B cell (primary cell): ENCODE measurements around the gene RTN4RL2.

Experiments used
- EZH2 ChIP-seq: IDR thresholded peaks from 2 replicates; pipeline ENCODE4 v1.6.1; 2012; ENCODE audit warnings: borderline replicate concordance, low read depth, mild to moderate bottlenecking, moderate library complexity, low read length; ENCODE audit not compliant: insufficient read depth, poor library complexity, severe bottlenecking
- TF ChIP-seq, protein P1 (sequence below): fragments of 200-600 bp; IDR thresholded peaks from one replicate; pipeline ENCODE4 v1.8.0; 2022; ENCODE audit warnings: antibody characterized with exemption, mild to moderate bottlenecking

GRCh38 chr11:57457643-57458023, 2.7 kb upstream of the RTN4RL2 start:
- TF ChIP-seq, protein P1, sequence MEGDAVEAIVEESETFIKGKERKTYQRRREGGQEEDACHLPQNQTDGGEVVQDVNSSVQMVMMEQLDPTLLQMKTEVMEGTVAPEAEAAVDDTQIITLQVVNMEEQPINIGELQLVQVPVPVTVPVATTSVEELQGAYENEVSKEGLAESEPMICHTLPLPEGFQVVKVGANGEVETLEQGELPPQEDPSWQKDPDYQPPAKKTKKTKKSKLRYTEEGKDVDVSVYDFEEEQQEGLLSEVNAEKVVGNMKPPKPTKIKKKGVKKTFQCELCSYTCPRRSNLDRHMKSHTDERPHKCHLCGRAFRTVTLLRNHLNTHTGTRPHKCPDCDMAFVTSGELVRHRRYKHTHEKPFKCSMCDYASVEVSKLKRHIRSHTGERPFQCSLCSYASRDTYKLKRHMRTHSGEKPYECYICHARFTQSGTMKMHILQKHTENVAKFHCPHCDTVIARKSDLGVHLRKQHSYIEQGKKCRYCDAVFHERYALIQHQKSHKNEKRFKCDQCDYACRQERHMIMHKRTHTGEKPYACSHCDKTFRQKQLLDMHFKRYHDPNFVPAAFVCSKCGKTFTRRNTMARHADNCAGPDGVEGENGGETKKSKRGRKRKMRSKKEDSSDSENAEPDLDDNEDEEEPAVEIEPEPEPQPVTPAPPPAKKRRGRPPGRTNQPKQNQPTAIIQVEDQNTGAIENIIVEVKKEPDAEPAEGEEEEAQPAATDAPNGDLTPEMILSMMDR, result peak; percentile 72
- no peak for TF ChIP-seq EZH2
